ENCODE data around the gene ZBTB7C.

GRCh38 chr18:48367557-48367956 is 41.6 kb downstream of the ZBTB7C start:
- TF ChIP-seq CTCF (IDR thresholded peaks at IDR 0.05) (no peak), EZH2 (IDR thresholded peaks at IDR 0.05) (no peak)
